K562 (cell line): ENCODE data around the gene NOP58. TPM values are rescaled to one million over a fixed set of nuclear protein-coding genes. Genes with fewer than 3 reads are reported as not detected.

ENCODE experiments used
- ATF2 ChIP-seq: sonication (generic); formaldehyde crosslinking; IDR thresholded peaks from 2 replicates; pipeline ENCODE4 v1.8.1; 2022; ENCODE audit warnings: missing genetic modification reagents
- CXXC5 ChIP-seq: fragments of 250-450 bp; sonication (Bioruptor Pico); IDR thresholded peaks from 2 replicates; pipeline ENCODE4 v1.8.0; 2022; ENCODE audit warnings: inconsistent platforms, mild to moderate bottlenecking, moderate library complexity
- E4F1 ChIP-seq: fragments of 250-450 bp; sonication (Bioruptor Pico); IDR thresholded peaks from 2 replicates; pipeline ENCODE4 v1.5.0; 2021; ENCODE audit warnings: mild to moderate bottlenecking, borderline replicate concordance
- EP300 ChIP-seq: IDR thresholded peaks from 2 replicates; pipeline ENCODE4 v1.6.1; 2012; ENCODE audit warnings: low read length, improper control_type of control experiment
- EZH2 ChIP-seq: IDR thresholded peaks from 2 replicates; pipeline ENCODE4 v1.6.1; 2012; ENCODE audit warnings: low read depth, mild to moderate bottlenecking, inconsistent platforms, low read length, borderline replicate concordance
- GABPB1 ChIP-seq: sonication (generic); formaldehyde crosslinking; IDR thresholded peaks from 2 replicates; pipeline ENCODE4 v1.8.0; 2022; ENCODE audit warnings: mild to moderate bottlenecking, missing genetic modification reagents
- IFI16 ChIP-seq: fragments of 250-450 bp; sonication (Bioruptor Pico); IDR thresholded peaks from 2 replicates; pipeline ENCODE4 v2.1.2; 2022; ENCODE audit warnings: mild to moderate bottlenecking, inconsistent platforms
- KDM5B ChIP-seq: fragments of 200-600 bp; sonication (generic); IDR thresholded peaks from 2 replicates; pipeline ENCODE4 v1.6.1; 2012; ENCODE audit warnings: low read depth, mild to moderate bottlenecking, moderate library complexity, low read length, control low read depth, inconsistent platforms; ENCODE audit not compliant: insufficient replicate concordance
- POLR2A ChIP-seq: fragments of 450-650 bp; conservative IDR thresholded peaks from 2 replicates; pipeline ENCODE4 v1.6.1; 2016
- POLR2B ChIP-seq: fragments of 450-650 bp; IDR thresholded peaks from 2 replicates; pipeline ENCODE4 v1.6.1; 2018; ENCODE audit warnings: low read depth; ENCODE audit not compliant: partially characterized antibody
- RHOXF2B ChIP-seq: fragments of 250-450 bp; sonication (Bioruptor Pico); conservative IDR thresholded peaks from 2 replicates; pipeline ENCODE4 v1.5.1; 2021
- SNAPC5 ChIP-seq: fragments of 250-450 bp; sonication (Bioruptor Pico); IDR thresholded peaks from 2 replicates; pipeline ENCODE4 v1.8.0; 2021; ENCODE audit warnings: moderate library complexity, mild to moderate bottlenecking, inconsistent platforms
- SRSF7 ChIP-seq: fragments of 200-400 bp; formaldehyde crosslinking; optimal IDR thresholded peaks from 2 replicates; pipeline ENCODE3; 2017; ENCODE audit warnings: mild to moderate bottlenecking, low read depth, low read length
- TRIM24 ChIP-seq, 2 experiments: fragments of 450-650 bp; IDR thresholded peaks; 2 replicates each; pipeline ENCODE4 v1.6.1; 2016
- ZBTB2 ChIP-seq: fragments of 450-650 bp; IDR thresholded peaks from 2 replicates; pipeline ENCODE4 v1.6.1; 2016; ENCODE audit warnings: antibody characterized with exemption
- ZHX1 ChIP-seq: fragments of 150-350 bp; conservative IDR thresholded peaks from 2 replicates; pipeline ENCODE4 v1.6.1; 2014; ENCODE audit warnings: low read length
- ZNF165 ChIP-seq: fragments of 250-450 bp; sonication (Bioruptor Pico); IDR thresholded peaks from 2 replicates; pipeline ENCODE4 v1.4.0; 2020; ENCODE audit warnings: borderline replicate concordance
- ZNF79 ChIP-seq: fragments of 250-450 bp; sonication (Bioruptor Pico); IDR thresholded peaks from 2 replicates; pipeline ENCODE4 v1.4.0; 2020; ENCODE audit warnings: low read depth, mild to moderate bottlenecking, moderate library complexity
- polyA plus RNA-seq, 8 experiments: library from polyadenylated mRNA; depleted of rRNA in 4 of 8; stranded (reverse) in 5 of 8; unstranded in 3 of 8; fragments of >200 nt; fragmentation: Nextera tagmentation in 2 of 8; fragmentation: Illumina TruSeq in 1 of 8; extraction: Ambion mirVana in 2 of 8; extraction: Trizol in 1 of 8; gene quantifications; 2 replicates each; pipeline versions ENCODE4 v1.2.1 to v1.2.3, GENCODE V29; 2011 to 2014; ENCODE audit warnings: inconsistent platforms in 1 of 8, missing spikeins in 1 of 8
- total RNA-seq, 7 experiments: library from RNA; depleted of rRNA in 6 of 7; stranded (reverse); fragments of >200 nt in 6 of 7; fragmentation: Illumina TruSeq in 2 of 7; extraction: Trizol in 2 of 7; gene quantifications; 2 replicates each; pipeline versions ENCODE4 v1.2.1 to v1.2.3, GENCODE V29; 2011 to 2021; ENCODE audit warnings: low replicate concordance in 1 of 7

NOP58 gene
- total and polyA plus RNA-seq, 9 of the 15 experiments (the other 6 are each of a cell fraction or from before 2014, with no cell fraction given), result 132 to 332 (median 208) TPM

- TF ChIP-seq E4F1 (CRISPR knock-in tag) (no peak), ZHX1 (no peak), RHOXF2B (no peak), POLR2B (peak; percentile 48), EZH2 (no peak), ZNF79 (no peak), SNAPC5 (no peak), CXXC5 (CRISPR knock-in tag) (no peak; the same call in 1 of the 2 replicates), ZBTB2 (no peak), POLR2A (peak; percentile 82), KDM5B (peak; percentile 33), IFI16 (CRISPR knock-in tag) (no peak), TRIM24 (IDR thresholded peaks at IDR 0.05) (no peak), ATF2 (CRISPR knock-in tag) (no peak), GABPB1 (CRISPR knock-in tag) (peak; percentile 93), SRSF7 (no peak), ZNF165 (CRISPR knock-in tag) (no peak), EP300 (0 out of 2 replicates have a peak, but pooled peaks have one; percentile 22)
Observed at GRCh38 chr2:202238234-202239197, 27.0 kb upstream of the NOP58 start, which contains the start of gene SUMO1 (continued).
